Naive thymus-derived CD8-positive, alpha-beta T cell (primary cell): ENCODE results near the gene TRAPPC12. TPM values are rescaled to one million over a fixed set of nuclear protein-coding genes. Genes with fewer than 3 reads are reported as not detected.
A peak's percentile ranks its signal among the peaks of the same experiment; 100 is the strongest.

Experiments
- ATAC-seq, 2 donors: fragments of 150-1000 bp; cut with Tn5 transposase in 1 of 2; sonication (Bioruptor Pico), chemical (Tn5 transposase) in 1 of 2; 1 replicate in 1 of 2; 2 replicates in 1 of 2; pipeline ENCODE4 v1.10.0; 2021; ENCODE audit warnings: mild to moderate bottlenecking in 2 of 2, moderate library complexity in 2 of 2
- POLR2A ChIA-PET: fragments of 350-600 bp; sonication (Branson Sonifier 250); formaldehyde crosslinking; loops from one replicate; lab custom pipeline; 2021; ENCODE audit warnings: antibody characterized with exemption; lab: Charles Lee
- DNase-seq, 10 donors: peaks; one replicate each; pipeline versions ENCODE4 v3.0.0 to v3.0.0-alpha.2; 2020 to 2022
- H3K27ac Mint-ChIP-seq, 10 donors: one replicate each; pipeline ENCODE4 v1.8.0; 2020 to 2022; ENCODE audit warnings: mild to moderate bottlenecking in 10 of 10, mixed read lengths in 10 of 10, moderate library complexity in 4 of 10, inconsistent platforms in 1 of 10
- H3K27me3 Mint-ChIP-seq, 5 donors: one replicate each; pipeline ENCODE4 v1.8.0; 2021 to 2022; ENCODE audit warnings: mixed read lengths in 5 of 5
- H3K36me3 Mint-ChIP-seq, 3 donors: one replicate each; pipeline ENCODE4 v1.8.0; 2020 to 2022; ENCODE audit warnings: mixed read lengths in 3 of 3, mild to moderate bottlenecking in 2 of 3, inconsistent platforms in 1 of 3
- H3K4me1 Mint-ChIP-seq, 4 donors: one replicate each; pipeline ENCODE4 v1.8.0; 2021 to 2022; ENCODE audit warnings: mixed read lengths in 4 of 4
- H3K4me3 Mint-ChIP-seq, 10 donors: one replicate each; pipeline ENCODE4 v1.8.0; 2020 to 2022; ENCODE audit warnings: mild to moderate bottlenecking in 10 of 10, mixed read lengths in 10 of 10, moderate library complexity in 6 of 10, inconsistent platforms in 1 of 10
- H3K9me3 Mint-ChIP-seq, 9 donors: one replicate each; pipeline ENCODE4 v1.8.0; 2020 to 2022; ENCODE audit warnings: mixed read lengths in 9 of 9, mild to moderate bottlenecking in 3 of 9, inconsistent platforms in 1 of 9, moderate library complexity in 1 of 9
- polyA plus RNA-seq, 3 donors: library from polyadenylated mRNA; unstranded; fragments of 300-500 nt; fragmentation: Illumina TruSeq; gene quantifications; one replicate each; pipeline ENCODE4 v1.2.3, GENCODE V29; 2021
- total RNA-seq, 8 experiments: library from RNA in 2 of 8; stranded (reverse) in 2 of 8; gene quantifications; one replicate each; pipeline ENCODE4 v1.2.3 and lab custom pipeline; 2021 to 2026

TRAPPC12 gene
- total and polyA plus RNA-seq, 5 experiments from 2014 or later: 23.8 to 162 (median 44.0) TPM

- POLR2A ChIA-PET: interaction anchor here (1.1 kb wide), 1 partner anchor 8 kb away, joined by 3 read pairs; no protein-coding TSS in a partner anchor
- peaks cover 0 to 10% (median 0%) of the 10 kb centered on the region in 4 donors for H3K4me1 Mint-ChIP-seq
- H3K27ac Mint-ChIP-seq: no peak overlapping the region
- DNase-seq: no peak
- H3K9me3 Mint-ChIP-seq: no peaks in the 10 kb centered on the region
- no peak for ATAC-seq
- H3K4me3 Mint-ChIP-seq: no peak overlapping the region
- peaks cover 0 to 89% (median 33%) of the 10 kb centered on the region in 3 donors for H3K36me3 Mint-ChIP-seq
- no peaks in the 10 kb centered on the region for H3K27me3 Mint-ChIP-seq
Measured at GRCh38 chr2:3470856-3471737, 91.6 kb downstream of the TRAPPC12 start.

DNA sequence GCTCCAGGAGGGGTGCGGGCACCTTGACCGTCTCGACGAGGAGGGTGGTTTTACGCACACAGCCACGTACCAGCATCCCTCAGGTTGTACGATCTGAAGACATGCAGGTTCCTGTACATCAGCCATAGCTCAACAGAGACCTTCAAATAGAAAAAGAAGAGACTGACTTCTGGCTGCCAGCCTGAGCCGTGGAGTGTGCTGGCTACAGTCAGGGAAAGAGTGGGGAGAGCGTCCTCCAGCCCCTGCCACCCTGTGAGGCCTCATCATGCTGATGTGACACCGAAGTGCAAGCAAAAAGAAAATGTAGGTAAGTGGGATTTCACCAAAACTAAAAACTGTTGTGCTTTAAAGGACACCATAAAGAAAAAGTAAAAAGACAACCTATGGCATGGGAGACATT lies 92.8 kb downstream of the TRAPPC12 start:
- POLR2A ChIA-PET: no interaction called here
- DNase-seq (no peak), ATAC-seq (no peak)
- H3K4me1 Mint-ChIP-seq: peaks cover 0 to 10% (median 0%) of the 10 kb centered on the region in 4 donors
- H3K9me3 Mint-ChIP-seq: no peaks in the 10 kb centered on the region
- H3K4me3 Mint-ChIP-seq: no peak overlapping the region
- no peaks in the 10 kb centered on the region for H3K27me3 Mint-ChIP-seq
- H3K27ac Mint-ChIP-seq: peak overlapping the region in 2 of 10 donors; percentile 3 to 66
- H3K36me3 Mint-ChIP-seq: peaks cover 0 to 85% (median 33%) of the 10 kb centered on the region in 3 donors

DNA sequence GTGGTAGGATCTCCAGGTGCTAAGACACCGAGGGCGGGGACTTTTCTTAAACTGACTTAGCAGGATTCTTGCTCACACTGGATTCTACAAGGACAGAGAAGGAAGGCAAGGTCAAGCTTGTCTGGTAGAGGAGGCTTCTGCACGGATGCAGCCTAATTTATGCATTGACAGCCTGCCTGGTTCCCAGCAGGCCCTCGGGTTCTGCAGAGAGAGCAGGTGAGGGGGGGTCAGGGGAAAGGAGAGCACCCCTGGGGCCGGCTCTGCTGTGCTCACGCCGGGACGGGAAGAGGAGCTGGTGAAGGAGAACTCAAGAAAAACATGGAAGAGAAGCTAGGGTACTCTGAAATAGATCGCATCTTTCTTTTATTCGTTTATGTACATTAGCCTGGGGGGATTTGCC lies 93.5 kb downstream of the TRAPPC12 start:
- POLR2A ChIA-PET: no interaction called here
- Mint-ChIP-seq H3K27me3 (no peaks in the 10 kb centered on the region), H3K9me3 (no peaks in the 10 kb centered on the region), H3K4me3 (no peak overlapping the region), H3K27ac (peak overlapping the region in 5 of 10 donors; percentile 12 to 66 (median 31)), H3K4me1 (peaks cover 0 to 10% (median 0%) of the 10 kb centered on the region in 4 donors), H3K36me3 (peaks cover 0 to 84% (median 30%) of the 10 kb centered on the region in 3 donors)
- ATAC-seq (no peak), DNase-seq (no peak)

- POLR2A ChIA-PET: no interaction called here
- DNase-seq: no peak
Measured at GRCh38 chr2:3475771-3476170, 96.3 kb downstream of the TRAPPC12 start.

GRCh38 chr2:3476321-3476984 lies 97.0 kb downstream of the TRAPPC12 start:
- Mint-ChIP-seq H3K27ac (peak overlapping the region in 2 of 10 donors; percentile 29 to 57), H3K9me3 (no peaks in the 10 kb centered on the region), H3K27me3 (no peaks in the 10 kb centered on the region), H3K4me3 (no peak overlapping the region), H3K36me3 (peaks cover 0 to 64% (median 18%) of the 10 kb centered on the region in 3 donors), H3K4me1 (peaks cover 0 to 7% (median 3%) of the 10 kb centered on the region in 4 donors)
- no peak for DNase-seq
- ATAC-seq: no peak
- POLR2A ChIA-PET: no interaction called here

More at GRCh38 chr2:3475771-3476170, 96.3 kb downstream of the TRAPPC12 start:
- H3K4me1 Mint-ChIP-seq: peaks cover 0 to 5% (median 3%) of the 10 kb centered on the region in 4 donors
- H3K9me3 Mint-ChIP-seq: no peaks in the 10 kb centered on the region
- no peak for ATAC-seq
- peaks cover 0 to 70% (median 23%) of the 10 kb centered on the region in 3 donors for H3K36me3 Mint-ChIP-seq
- no peaks in the 10 kb centered on the region for H3K27me3 Mint-ChIP-seq
- no peak overlapping the region for H3K4me3 Mint-ChIP-seq
- H3K27ac Mint-ChIP-seq: peak overlapping the region in 1 of 10 donors; percentile 57

- no peak for ATAC-seq
- POLR2A ChIA-PET: no interaction called here
- H3K4me3 Mint-ChIP-seq: no peak overlapping the region
- DNase-seq: no peak
- H3K36me3 Mint-ChIP-seq: peaks cover 0 to 60% (median 16%) of the 10 kb centered on the region in 3 donors
- H3K4me1 Mint-ChIP-seq: peaks cover 0 to 12% (median 3%) of the 10 kb centered on the region in 4 donors
- H3K27ac Mint-ChIP-seq: peak overlapping the region in 1 of 10 donors; percentile 29
- H3K27me3 Mint-ChIP-seq: no peaks in the 10 kb centered on the region
- no peaks in the 10 kb centered on the region for H3K9me3 Mint-ChIP-seq
Measured at GRCh38 chr2:3476985-3477327, 97.5 kb downstream of the TRAPPC12 start.

GRCh38 chr2:3478846-3479385 lies 99.4 kb downstream of the TRAPPC12 start:
- POLR2A ChIA-PET: interaction anchor here (1.1 kb wide), 1 partner anchor 8 kb away, joined by 3 read pairs; no protein-coding TSS in a partner anchor
- Mint-ChIP-seq H3K36me3 (peaks cover 0 to 41% (median 5%) of the 10 kb centered on the region in 3 donors), H3K4me3 (no peak overlapping the region), H3K27ac (peak overlapping the region in 1 of 10 donors; percentile 16), H3K27me3 (no peaks in the 10 kb centered on the region), H3K9me3 (no peaks in the 10 kb centered on the region), H3K4me1 (peaks cover 0 to 13% (median under 1%) of the 10 kb centered on the region in 4 donors)
- ATAC-seq (no peak), DNase-seq (peak in 1 of 10 donors; percentile 36)

GRCh38 chr2:3479430-3480320 lies 100.2 kb downstream of the TRAPPC12 start:
- peak overlapping the region in 7 of 10 donors; percentile 71 to 89 (median 85) for H3K27ac Mint-ChIP-seq
- peaks cover 0 to 15% (median under 1%) of the 10 kb centered on the region in 4 donors for H3K4me1 Mint-ChIP-seq
- H3K4me3 Mint-ChIP-seq: peak overlapping the region in 1 of 10 donors; percentile 3
- H3K36me3 Mint-ChIP-seq: peaks cover 0 to 34% (median 5%) of the 10 kb centered on the region in 3 donors
- ATAC-seq (no peak), DNase-seq (peak in 1 of 10 donors; percentile 52)
- POLR2A ChIA-PET: interaction anchor here (1.1 kb wide), 1 partner anchor 9 kb away, joined by 3 read pairs; no protein-coding TSS in a partner anchor
- no peaks in the 10 kb centered on the region for H3K27me3 Mint-ChIP-seq
- no peaks in the 10 kb centered on the region for H3K9me3 Mint-ChIP-seq

- H3K27ac Mint-ChIP-seq: peak overlapping the region in 9 of 10 donors; percentile 25 to 89 (median 80)
- DNase-seq: peak in 2 of 10 donors; percentile 11 to 61
- no peaks in the 10 kb centered on the region for H3K9me3 Mint-ChIP-seq
- no peak for ATAC-seq
- H3K4me3 Mint-ChIP-seq: no peak overlapping the region
- POLR2A ChIA-PET: interaction anchor here (0.9 kb wide), 1 partner anchor 37 kb away, joined by 3 read pairs; no protein-coding TSS in a partner anchor
- no peaks in the 10 kb centered on the region for H3K27me3 Mint-ChIP-seq
- peaks cover 0 to 15% (median under 1%) of the 10 kb centered on the region in 4 donors for H3K4me1 Mint-ChIP-seq
- H3K36me3 Mint-ChIP-seq: peaks cover 0 to 32% (median 5%) of the 10 kb centered on the region in 3 donors
Measured at GRCh38 chr2:3480352-3481010, 101.0 kb downstream of the TRAPPC12 start.

DNA sequence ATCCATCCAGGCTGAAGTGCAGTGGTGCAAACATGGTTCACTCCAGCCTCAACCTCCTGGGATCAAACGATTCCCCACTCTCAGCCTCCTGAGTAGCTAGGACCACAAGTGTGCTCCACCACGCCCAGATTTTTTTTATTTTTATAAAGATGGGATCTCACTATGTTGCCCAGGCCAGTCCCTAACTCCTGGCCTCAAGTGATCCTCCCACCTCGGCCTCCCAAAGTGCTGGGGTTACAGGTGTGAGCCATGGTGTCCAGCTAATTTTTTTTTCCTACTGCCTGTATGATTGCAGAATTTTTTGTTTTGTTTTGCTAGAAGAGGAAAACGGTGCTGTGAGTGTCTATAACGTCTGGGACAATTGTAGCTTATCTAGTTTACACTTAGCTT lies 101.5 kb downstream of the TRAPPC12 start:
- H3K4me1 Mint-ChIP-seq: peaks cover 0 to 15% (median under 1%) of the 10 kb centered on the region in 4 donors
- H3K9me3 Mint-ChIP-seq: no peaks in the 10 kb centered on the region
- DNase-seq (no peak), ATAC-seq (no peak)
- peak overlapping the region in 6 of 10 donors; percentile 34 to 89 (median 52) for H3K27ac Mint-ChIP-seq
- POLR2A ChIA-PET: interaction anchor here (0.9 kb wide), 1 partner anchor 36 kb away, joined by 3 read pairs; no protein-coding TSS in a partner anchor
- H3K27me3 Mint-ChIP-seq: no peaks in the 10 kb centered on the region
- H3K4me3 Mint-ChIP-seq: no peak overlapping the region
- H3K36me3 Mint-ChIP-seq: peaks cover 0 to 32% (median 5%) of the 10 kb centered on the region in 3 donors
